ENCODE data around the gene CCNY.

GRCh38 chr10:35532141-35532540 is 195.8 kb downstream of the CCNY start:
- TF ChIP-seq POLR2A (IDR thresholded peaks at IDR 0.05): no peak
- TF ChIP-seq CTCF (IDR thresholded peaks at IDR 0.05): no peak
